ENCODE data around the gene KRTAP10-4. TPM values are rescaled to one million over a fixed set of nuclear protein-coding genes. Genes with fewer than 3 reads are reported as not detected.

KRTAP10-4 gene
- total RNA-seq, 6 experiments from 2014 or later, result not detected

DNA sequence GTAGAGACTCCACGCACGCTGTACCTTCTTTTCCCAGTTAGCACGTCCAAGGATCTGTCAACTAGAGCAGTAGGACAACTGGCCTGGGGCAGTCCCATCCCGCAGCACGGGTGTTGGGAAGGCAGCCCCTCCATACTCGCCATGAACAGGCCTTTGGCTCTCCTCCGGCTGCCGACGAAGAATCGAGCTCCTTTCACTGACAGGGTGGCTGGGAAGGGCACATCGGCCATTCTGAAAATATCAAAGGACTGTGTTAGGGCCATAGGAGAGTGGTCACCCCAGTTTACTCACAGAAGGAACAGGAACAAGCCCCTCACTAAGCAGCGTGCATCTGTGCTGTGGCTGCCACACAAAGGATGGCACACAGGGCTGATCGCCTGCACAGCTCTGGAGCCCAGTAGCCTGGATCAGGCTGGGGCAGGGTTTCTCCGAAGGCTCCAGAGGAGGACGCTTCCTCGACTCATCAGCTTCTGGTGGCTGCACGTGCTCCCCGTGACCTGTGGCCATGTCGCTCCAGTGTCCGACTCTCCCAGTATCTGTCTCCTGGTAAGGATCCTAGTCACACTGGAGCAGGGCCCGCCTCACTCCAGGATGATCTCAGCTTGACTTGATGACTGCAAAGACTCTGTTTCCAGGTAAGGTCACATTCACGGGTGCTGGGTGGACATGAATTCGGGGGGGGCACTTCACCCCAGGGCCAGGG lies 42.5 kb upstream of the KRTAP10-4 start:
- Mint-ChIP-seq H3K4me1 (ENCODE audit: low read depth) (no peaks in the 10 kb centered on the region), H3K36me3 (ENCODE audit: low read depth) (no peaks in the 10 kb centered on the region), H3K9me3 (peaks cover 20% of the 10 kb centered on the region), H3K4me3 (no peak overlapping the region), H3K27ac (no peak overlapping the region), H3K27me3 (ENCODE audit: insufficient read depth) (peaks cover 12% of the 10 kb centered on the region)
- TF ChIP-seq, protein P1, sequence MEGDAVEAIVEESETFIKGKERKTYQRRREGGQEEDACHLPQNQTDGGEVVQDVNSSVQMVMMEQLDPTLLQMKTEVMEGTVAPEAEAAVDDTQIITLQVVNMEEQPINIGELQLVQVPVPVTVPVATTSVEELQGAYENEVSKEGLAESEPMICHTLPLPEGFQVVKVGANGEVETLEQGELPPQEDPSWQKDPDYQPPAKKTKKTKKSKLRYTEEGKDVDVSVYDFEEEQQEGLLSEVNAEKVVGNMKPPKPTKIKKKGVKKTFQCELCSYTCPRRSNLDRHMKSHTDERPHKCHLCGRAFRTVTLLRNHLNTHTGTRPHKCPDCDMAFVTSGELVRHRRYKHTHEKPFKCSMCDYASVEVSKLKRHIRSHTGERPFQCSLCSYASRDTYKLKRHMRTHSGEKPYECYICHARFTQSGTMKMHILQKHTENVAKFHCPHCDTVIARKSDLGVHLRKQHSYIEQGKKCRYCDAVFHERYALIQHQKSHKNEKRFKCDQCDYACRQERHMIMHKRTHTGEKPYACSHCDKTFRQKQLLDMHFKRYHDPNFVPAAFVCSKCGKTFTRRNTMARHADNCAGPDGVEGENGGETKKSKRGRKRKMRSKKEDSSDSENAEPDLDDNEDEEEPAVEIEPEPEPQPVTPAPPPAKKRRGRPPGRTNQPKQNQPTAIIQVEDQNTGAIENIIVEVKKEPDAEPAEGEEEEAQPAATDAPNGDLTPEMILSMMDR (IDR thresholded peaks at IDR 0.05), result no peak
- no peak for DNase-seq

DNA sequence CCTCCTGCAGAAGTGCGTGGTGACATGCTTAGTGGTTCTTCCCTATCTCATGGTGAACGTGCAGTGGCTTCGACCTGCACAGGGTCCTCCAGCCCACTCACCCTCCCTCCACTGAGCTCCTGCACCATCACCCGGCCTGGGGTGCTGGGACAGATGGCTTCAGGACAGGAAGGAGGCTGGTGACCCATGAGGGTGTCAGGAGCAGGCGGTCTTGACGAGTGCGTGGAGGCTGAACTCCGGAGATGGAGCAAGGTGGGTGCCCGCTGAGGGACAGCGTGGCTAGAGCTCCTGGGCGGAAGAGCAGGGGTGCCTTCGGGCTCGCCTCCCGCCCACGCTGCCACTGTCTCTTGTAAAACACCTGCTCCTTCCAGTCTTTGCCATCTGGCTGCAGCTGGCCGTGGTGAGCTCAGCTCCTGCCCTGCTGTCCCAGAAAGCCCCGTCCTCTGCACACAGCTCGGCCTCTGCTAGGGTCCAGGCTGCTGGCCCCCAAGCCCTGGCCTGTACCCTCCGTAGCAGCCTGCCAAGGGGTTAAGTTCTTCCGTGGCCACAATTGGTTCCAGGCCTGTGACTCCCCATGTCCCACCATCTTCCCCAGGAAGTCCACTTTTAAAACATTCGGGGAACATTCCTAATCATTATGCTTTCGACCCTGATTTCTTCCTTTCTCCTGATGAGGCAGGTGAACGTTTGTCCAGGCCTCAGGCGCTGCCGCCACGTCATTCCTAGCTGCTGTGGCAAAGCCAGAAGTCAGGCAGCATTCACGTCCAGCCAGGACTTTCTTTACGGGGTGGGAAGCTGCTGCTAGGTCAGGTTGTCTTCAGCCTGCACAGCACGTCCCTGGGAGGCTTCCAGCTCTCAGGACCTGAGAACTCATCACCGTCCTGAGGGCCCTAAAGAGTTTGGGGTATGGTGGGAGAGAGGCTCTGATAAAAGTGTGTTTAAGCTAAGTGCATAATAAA lies 41.6 kb upstream of the KRTAP10-4 start:
- Mint-ChIP-seq H3K4me3 (no peak overlapping the region), H3K4me1 (ENCODE audit: low read depth) (no peaks in the 10 kb centered on the region), H3K27me3 (ENCODE audit: insufficient read depth) (peaks cover 12% of the 10 kb centered on the region), H3K27ac (no peak overlapping the region), H3K9me3 (peaks cover 20% of the 10 kb centered on the region), H3K36me3 (ENCODE audit: low read depth) (no peaks in the 10 kb centered on the region)
- no peak for DNase-seq
- TF ChIP-seq, protein P1 (IDR thresholded peaks at IDR 0.05), result no peak

DNA sequence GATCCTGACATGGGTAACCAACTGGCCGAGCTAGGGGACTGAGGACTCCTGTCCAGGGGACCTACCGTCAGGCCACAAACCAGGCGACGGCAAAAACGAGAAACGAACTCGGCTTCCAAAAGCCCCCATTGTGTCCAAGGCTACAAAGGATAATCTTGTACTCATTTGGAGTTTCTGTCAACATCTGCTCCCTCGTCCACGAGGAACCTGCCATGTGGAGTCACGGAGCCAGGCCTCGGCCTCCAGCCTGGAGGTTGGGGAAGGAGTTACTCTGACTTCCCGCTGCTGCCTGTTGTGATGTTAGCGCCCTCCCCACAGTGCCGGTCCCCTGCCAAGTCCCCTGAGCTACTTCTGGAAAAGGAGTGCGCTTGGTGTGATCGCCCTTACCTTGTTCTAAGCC lies 40.8 kb upstream of the KRTAP10-4 start:
- no peak overlapping the region for H3K4me3 Mint-ChIP-seq
- peaks cover 26% of the 10 kb centered on the region for H3K9me3 Mint-ChIP-seq
- TF ChIP-seq, protein P1 (IDR thresholded peaks at IDR 0.05), result no peak
- H3K27ac Mint-ChIP-seq, result no peak overlapping the region
- H3K36me3 Mint-ChIP-seq (ENCODE audit: low read depth), result no peaks in the 10 kb centered on the region
- no peaks in the 10 kb centered on the region for H3K4me1 Mint-ChIP-seq (ENCODE audit: low read depth)
- DNase-seq, result no peak
- peaks cover 13% of the 10 kb centered on the region for H3K27me3 Mint-ChIP-seq (ENCODE audit: insufficient read depth)

DNA sequence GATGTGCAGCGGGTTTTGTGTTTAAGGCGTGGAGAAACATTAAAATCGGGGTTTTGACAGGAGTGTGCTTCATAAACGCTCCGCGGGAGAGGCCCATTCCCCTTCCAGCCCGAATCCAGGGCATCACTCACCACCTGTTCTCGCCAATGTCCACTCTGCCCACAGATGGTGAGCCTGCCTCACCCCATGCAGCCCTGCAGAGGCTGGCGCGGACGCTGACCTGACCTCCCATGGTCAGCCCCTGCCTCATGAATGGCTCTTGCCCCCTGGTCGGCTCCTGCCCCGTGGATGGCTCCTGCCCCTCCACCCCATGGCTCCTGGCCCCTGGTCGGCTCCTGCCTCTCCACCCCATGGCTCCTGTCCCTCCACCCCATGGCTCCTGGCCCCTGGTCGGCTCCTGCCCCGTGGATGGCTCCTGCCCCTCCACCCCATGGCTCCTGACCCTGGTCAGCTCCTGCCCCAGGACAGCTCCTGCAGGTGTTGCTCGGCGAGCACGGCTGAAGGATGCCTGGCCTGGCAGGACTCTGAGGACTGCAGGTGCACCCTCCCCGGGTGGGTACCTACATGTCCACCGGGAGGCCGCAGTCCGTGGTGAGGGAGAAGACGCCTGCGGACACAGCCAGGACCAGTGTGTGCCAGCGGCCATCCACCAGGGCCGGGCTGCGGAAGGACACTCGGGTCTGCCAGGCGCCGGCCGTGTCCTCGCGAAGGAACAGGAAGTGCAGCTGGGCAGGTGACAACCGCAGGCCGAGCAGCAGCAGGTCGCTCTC lies 40.2 kb upstream of the KRTAP10-4 start:
- no peak for DNase-seq
- TF ChIP-seq, protein P1 (IDR thresholded peaks at IDR 0.05), result no peak
- H3K36me3 Mint-ChIP-seq (ENCODE audit: low read depth), result no peaks in the 10 kb centered on the region

DNA sequence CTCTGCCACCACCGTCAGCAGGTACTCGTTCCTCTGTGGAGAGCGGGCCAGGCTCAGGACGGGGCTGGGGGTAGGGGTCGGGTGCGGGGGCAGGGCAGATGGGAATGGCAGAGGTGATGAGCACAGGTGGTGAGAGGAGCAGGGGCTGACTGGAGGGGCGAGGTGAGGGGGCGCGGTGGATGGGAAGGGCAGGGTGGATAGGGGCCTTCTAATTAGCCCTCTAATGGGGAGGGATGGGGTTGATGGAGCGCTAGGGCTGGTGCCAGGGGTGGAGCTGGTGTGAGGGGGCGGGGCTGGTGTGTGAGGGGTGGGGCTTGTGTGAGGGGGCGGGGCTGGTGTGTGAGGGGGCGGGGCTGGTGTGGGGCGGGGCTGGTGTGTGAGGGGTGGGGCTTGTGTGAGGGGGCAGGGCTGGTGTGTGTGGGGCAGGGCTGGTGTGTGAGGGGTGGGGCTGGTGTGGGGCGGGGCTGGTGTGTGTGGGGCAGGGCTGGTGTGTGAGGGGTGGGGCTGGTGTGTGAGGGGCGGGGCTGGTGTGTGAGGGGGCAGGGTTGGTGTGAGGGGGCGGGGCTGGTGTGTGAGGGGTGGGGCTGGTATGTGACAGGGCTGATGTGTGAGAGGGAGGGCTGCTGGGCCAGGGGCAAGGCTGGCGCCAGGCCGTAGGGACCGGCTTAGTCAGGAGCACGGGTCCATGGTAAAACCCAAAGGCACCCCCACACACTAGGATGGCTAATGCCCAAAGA lies 39.5 kb upstream of the KRTAP10-4 start:
- no peak overlapping the region for H3K4me3 Mint-ChIP-seq
- H3K4me1 Mint-ChIP-seq (ENCODE audit: low read depth), result no peaks in the 10 kb centered on the region
- no peaks in the 10 kb centered on the region for H3K36me3 Mint-ChIP-seq (ENCODE audit: low read depth)
- no peak overlapping the region for H3K27ac Mint-ChIP-seq
- TF ChIP-seq, protein P1 (IDR thresholded peaks at IDR 0.05), result no peak
- H3K27me3 Mint-ChIP-seq (ENCODE audit: insufficient read depth), result peaks cover 13% of the 10 kb centered on the region
- H3K9me3 Mint-ChIP-seq, result peaks cover 25% of the 10 kb centered on the region
- DNase-seq, result no peak

More for the DNA sequence above, 40.2 kb upstream of the KRTAP10-4 start:
- Mint-ChIP-seq H3K9me3 (peaks cover 26% of the 10 kb centered on the region), H3K27ac (no peak overlapping the region), H3K4me1 (ENCODE audit: low read depth) (no peaks in the 10 kb centered on the region), H3K4me3 (no peak overlapping the region), H3K27me3 (ENCODE audit: insufficient read depth) (peaks cover 13% of the 10 kb centered on the region)
